ENCODE data around the gene HABP2. TPM values are rescaled to one million over a fixed set of nuclear protein-coding genes. Genes with fewer than 3 reads are reported as not detected.

Gene HABP2
- polyA plus RNA-seq, 1 of the 3 experiments (the other 2 are of a cell fraction) = not detected

GRCh38 chr10:113609704-113610108 lies 56.9 kb downstream of the HABP2 start:
- H3K9ac ChIP-seq = no peak overlapping the region
- ChIA-PET CTCF (no interaction called here), POLR2A (no interaction called here)
- no peaks in the 10 kb centered on the region for H3K79me2 ChIP-seq (ENCODE audit: insufficient read depth)
- TF ChIP-seq YY1 (IDR thresholded peaks at IDR 0.05; ENCODE audit: low read depth) (no peak), MEF2A (IDR thresholded peaks at IDR 0.05; ENCODE audit: borderline replicate concordance, low read depth) (no peak)
- H2AFZ ChIP-seq (ENCODE audit: low read depth) = no peak overlapping the region
- no peaks in the 10 kb centered on the region; a peak in 1 of 4 replicates for H3K4me1 ChIP-seq (ENCODE audit: control insufficient read depth in 1 of 2, insufficient read depth in 2 of 2, low read depth in 1 of 2, low read length in 1 of 2)
- H3K27me3 ChIP-seq (ENCODE audit: insufficient read depth) = peaks cover 15% of the 10 kb centered on the region; the same call in 1 of the 2 replicates
- no peaks in the 10 kb centered on the region for H3F3A ChIP-seq (replicated peaks; ENCODE audit: insufficient read depth)
- H3K27ac ChIP-seq (ENCODE audit: low read depth in 2 of 2, low read length in 1 of 2) = no peak overlapping the region
- no peaks in the 10 kb centered on the region for H3K9me2 ChIP-seq
- H3K36me3 ChIP-seq (replicated peaks in 1 of 2; ENCODE audit: control insufficient read depth in 1 of 2, insufficient read depth in 2 of 2, low read length in 1 of 2) = no peaks in the 10 kb centered on the region
- WGBS (ENCODE audit: low lambda C conversion rate) = 74% methylated on average over 4 of the region's 4 CpGs
- no peaks in the 10 kb centered on the region for H3K9me3 ChIP-seq
- DNase-seq = no peak
- no peak overlapping the region for H3K4me2 ChIP-seq
- H3K4me3 ChIP-seq (ENCODE audit: low read depth in 2 of 2, low read length in 1 of 2) = no peak overlapping the region
- H4K20me1 ChIP-seq (ENCODE audit: insufficient read depth) = no peaks in the 10 kb centered on the region

- Histone ChIP-seq H3F3A (replicated peaks; ENCODE audit: insufficient read depth) (no peaks in the 10 kb centered on the region), H3K9ac (no peak overlapping the region), H3K36me3 (replicated peaks in 1 of 2; ENCODE audit: control insufficient read depth in 1 of 2, insufficient read depth in 2 of 2, low read length in 1 of 2) (no peaks in the 10 kb centered on the region), H3K4me3 (ENCODE audit: low read depth in 2 of 2, low read length in 1 of 2) (no peak overlapping the region), H3K27me3 (ENCODE audit: insufficient read depth) (peaks cover 15% of the 10 kb centered on the region; the same call in 1 of the 2 replicates), H3K27ac (ENCODE audit: low read depth in 2 of 2, low read length in 1 of 2) (no peak overlapping the region), H3K4me1 (ENCODE audit: control insufficient read depth in 1 of 2, insufficient read depth in 2 of 2, low read depth in 1 of 2, low read length in 1 of 2) (no peaks in the 10 kb centered on the region; a peak in 1 of 4 replicates), H3K4me2 (no peak overlapping the region), H3K79me2 (ENCODE audit: insufficient read depth) (no peaks in the 10 kb centered on the region), H2AFZ (ENCODE audit: low read depth) (no peak overlapping the region), H3K9me3 (no peaks in the 10 kb centered on the region), H4K20me1 (ENCODE audit: insufficient read depth) (no peaks in the 10 kb centered on the region), H3K9me2 (no peaks in the 10 kb centered on the region)
- no peak for DNase-seq
- TF ChIP-seq POLR2AphosphoS5 (IDR thresholded peaks at IDR 0.05; ENCODE audit: low read depth, low read length) (no peak), MXI1 (IDR thresholded peaks at IDR 0.05; ENCODE audit: low read depth, low read length) (no peak), TCF12 (IDR thresholded peaks at IDR 0.05) (no peak), TEAD4 (IDR thresholded peaks at IDR 0.05; ENCODE audit: borderline replicate concordance, insufficient read depth) (no peak), TAF1 (IDR thresholded peaks at IDR 0.05; ENCODE audit: borderline replicate concordance, low read depth, low read length) (no peak), NFIC (IDR thresholded peaks at IDR 0.05; ENCODE audit: borderline replicate concordance) (no peak), SMC3 (IDR thresholded peaks at IDR 0.05; ENCODE audit: low read depth, low read length) (no peak), CHD2 (IDR thresholded peaks at IDR 0.05; ENCODE audit: low read length, partially characterized antibody) (no peak), NRF1 (IDR thresholded peaks at IDR 0.05; ENCODE audit: low read depth, low read length) (no peak)
- TF ChIP-seq, protein P1, sequence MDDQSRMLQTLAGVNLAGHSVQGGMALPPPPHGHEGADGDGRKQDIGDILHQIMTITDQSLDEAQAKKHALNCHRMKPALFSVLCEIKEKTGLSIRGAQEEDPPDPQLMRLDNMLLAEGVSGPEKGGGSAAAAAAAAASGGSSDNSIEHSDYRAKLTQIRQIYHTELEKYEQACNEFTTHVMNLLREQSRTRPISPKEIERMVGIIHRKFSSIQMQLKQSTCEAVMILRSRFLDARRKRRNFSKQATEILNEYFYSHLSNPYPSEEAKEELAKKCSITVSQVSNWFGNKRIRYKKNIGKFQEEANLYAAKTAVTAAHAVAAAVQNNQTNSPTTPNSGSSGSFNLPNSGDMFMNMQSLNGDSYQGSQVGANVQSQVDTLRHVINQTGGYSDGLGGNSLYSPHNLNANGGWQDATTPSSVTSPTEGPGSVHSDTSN (IDR thresholded peaks at IDR 0.05) = no peak
- ChIA-PET POLR2A (no interaction called here), CTCF (no interaction called here)
- WGBS (ENCODE audit: low lambda C conversion rate) = 60% methylated on average over 26 of the region's 26 CpGs
Measured at GRCh38 chr10:113610631-113611601, 58.1 kb downstream of the HABP2 start.

All from SK-N-SH (cell line).